Spinal cord (tissue), 10 donors: ENCODE data around the gene HLA-DMA. TPM values are rescaled to one million over a fixed set of nuclear protein-coding genes. Genes with fewer than 3 reads are reported as not detected.

Experiments used
- DNase-seq, 6 donors: peaks; one replicate each; pipeline versions ENCODE4 v3.0.0 to v3.0.0-alpha.2; 2013 to 2015; ENCODE audit warnings: low spot score in 6 of 6, low read depth in 4 of 6
- H3K27ac ChIP-seq: one replicate; pipeline ENCODE4 v1.5.1; 2013; ENCODE audit warnings: low read depth, low read length, control low read depth
- H3K27me3 ChIP-seq: one replicate; pipeline ENCODE4 v1.6.1; 2013; ENCODE audit warnings: low read length; ENCODE audit not compliant: control insufficient read depth, insufficient read depth
- H3K36me3 ChIP-seq: one replicate; pipeline ENCODE4 v1.6.1; 2013; ENCODE audit warnings: low read length; ENCODE audit not compliant: control insufficient read depth, insufficient read depth
- H3K4me1 ChIP-seq: one replicate; pipeline ENCODE4 v1.6.1; 2013; ENCODE audit warnings: low read length; ENCODE audit not compliant: control insufficient read depth, insufficient read depth
- H3K4me3 ChIP-seq: one replicate; pipeline ENCODE4 v1.5.1; 2013; ENCODE audit warnings: low read depth, low read length, control low read depth
- H3K9me3 ChIP-seq: one replicate; pipeline ENCODE4 v1.6.1; 2013; ENCODE audit warnings: low read length; ENCODE audit not compliant: control insufficient read depth, insufficient read depth
- WGBS: methylation state at CpG from one replicate; pipeline ENCODE4 v1.1.5; 2013; ENCODE audit warnings: missing lambda C conversion rate; ENCODE audit not compliant: insufficient coverage; 5-methylcytosine and 5-hydroxymethylcytosine counted together
- polyA plus RNA-seq, 2 donors: library from polyadenylated mRNA; unstranded; fragments of 120-200 nt; gene quantifications; one replicate each; pipeline ENCODE4 v1.2.1, GENCODE V29; 2013; ENCODE audit not compliant: insufficient read length in 2 of 2
- total RNA-seq, 2 donors: library from RNA; depleted of rRNA in 1 of 2; stranded (reverse); fragments of 120-200 nt in 1 of 2; fragments of >200 nt in 1 of 2; gene quantifications; one replicate each; pipeline versions ENCODE4 v1.2.3 to v1.2.4, GENCODE V29; 2013 to 2014
- donor health status: healthy.

The HLA-DMA gene
- total and polyA plus RNA-seq, 4 donors, result 3.1 to 11.6 (median 7.4) TPM

DNA sequence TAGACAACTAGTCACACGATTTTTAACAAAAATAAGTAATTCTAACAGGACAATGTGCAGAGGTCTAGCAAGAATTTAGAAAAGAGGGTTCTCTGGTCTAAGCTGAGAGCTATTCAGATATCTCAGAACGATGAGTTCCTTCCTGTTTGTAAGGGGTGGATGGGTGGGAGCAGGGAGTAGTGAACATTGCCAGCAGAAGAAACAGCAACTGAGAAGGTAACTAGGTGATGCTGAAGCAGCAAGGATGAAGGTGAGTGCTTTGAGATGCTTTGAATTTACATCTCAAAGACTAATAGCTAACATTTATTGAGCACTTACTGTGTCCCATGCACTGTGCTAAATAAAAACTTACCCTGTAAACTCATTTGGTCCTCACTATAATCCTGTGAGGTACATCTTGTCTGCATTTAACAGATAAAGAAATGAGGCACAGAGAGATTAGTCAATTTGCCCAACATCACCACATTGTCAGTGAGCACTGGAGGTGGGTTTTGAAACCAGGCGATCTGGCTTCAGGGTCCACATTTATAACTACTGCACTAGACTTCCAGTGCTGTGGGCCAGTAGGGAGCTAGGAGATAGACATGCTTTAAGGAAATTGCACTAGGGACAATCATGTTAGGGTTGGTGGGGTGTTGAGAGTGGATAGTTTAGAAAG is 31.2 kb upstream of the HLA-DMA start:
- Histone ChIP-seq H3K4me3 (no peak overlapping the region), H3K36me3 (peaks cover 27% of the 10 kb centered on the region), H3K27me3 (no peaks in the 10 kb centered on the region), H3K9me3 (no peaks in the 10 kb centered on the region), H3K4me1 (peaks cover 2% of the 10 kb centered on the region), H3K27ac (no peak overlapping the region)
- no peak for DNase-seq
- 75% methylated on average over 1 of the region's 3 CpGs for WGBS

DNA sequence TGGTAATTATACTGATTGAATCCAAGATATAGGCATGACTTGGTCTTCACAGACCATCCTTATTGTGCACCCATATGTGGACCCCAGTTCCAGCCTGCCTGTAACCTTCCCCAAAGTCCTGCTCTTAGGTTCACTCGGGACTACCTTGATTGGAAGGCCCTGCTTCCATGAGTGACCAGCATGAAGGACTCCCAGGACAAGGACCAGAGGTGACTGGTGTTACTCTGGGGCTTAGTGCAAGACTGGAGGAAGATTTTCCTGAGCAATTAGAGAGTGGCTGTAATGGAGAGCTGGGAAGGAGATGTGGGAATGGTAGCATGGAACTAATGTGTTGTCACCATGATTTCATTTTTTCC is 30.6 kb upstream of the HLA-DMA start:
- 75% methylated on average over 1 of the region's 1 CpG for WGBS
- Histone ChIP-seq H3K27ac (no peak overlapping the region), H3K4me3 (no peak overlapping the region), H3K36me3 (peaks cover 33% of the 10 kb centered on the region), H3K27me3 (no peaks in the 10 kb centered on the region), H3K4me1 (peaks cover 2% of the 10 kb centered on the region), H3K9me3 (no peaks in the 10 kb centered on the region)
- no peak for DNase-seq

DNA sequence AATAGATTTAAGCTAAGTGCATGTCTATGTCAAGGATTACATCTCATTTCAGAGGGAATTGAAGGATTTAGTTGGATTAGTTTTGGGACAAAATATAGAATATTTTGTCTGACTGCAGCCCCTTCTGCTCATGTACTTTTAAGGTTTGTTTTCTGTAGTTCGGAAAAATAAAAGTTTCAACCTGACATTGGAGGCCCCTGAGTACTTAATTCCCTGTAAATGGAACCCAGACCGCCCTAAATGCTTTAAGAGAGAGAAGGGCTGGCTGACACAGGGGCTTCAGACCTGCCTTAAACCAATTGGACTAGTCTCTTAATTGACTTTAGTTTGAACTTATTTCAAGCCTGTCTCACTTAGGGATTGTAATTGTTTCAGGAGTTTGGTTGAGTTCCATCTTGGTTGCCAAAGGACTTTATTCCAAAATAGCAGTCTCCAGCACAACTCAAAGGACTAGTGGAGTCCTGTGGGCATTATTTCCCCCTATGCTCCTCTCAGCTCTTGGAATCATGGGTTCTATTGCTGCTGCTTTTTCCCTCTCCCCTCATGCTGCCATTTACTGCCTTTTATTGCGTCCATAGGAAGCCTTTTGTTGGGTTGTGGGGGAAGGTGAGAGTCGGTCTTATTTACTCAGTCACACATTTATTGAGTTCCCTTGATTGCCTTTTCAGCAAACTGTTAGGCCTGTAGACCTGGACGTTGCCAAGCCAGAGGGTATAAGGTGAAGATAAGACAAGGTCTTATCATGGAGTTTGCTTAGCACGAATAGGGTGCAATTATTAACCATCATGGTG is 30.0 kb upstream of the HLA-DMA start:
- no peaks in the 10 kb centered on the region for H3K9me3 ChIP-seq
- peaks cover 2% of the 10 kb centered on the region for H3K4me1 ChIP-seq
- H3K27ac ChIP-seq, result no peak overlapping the region
- 60% methylated on average over 1 of the region's 6 CpGs for WGBS
- H3K36me3 ChIP-seq, result peaks cover 38% of the 10 kb centered on the region
- H3K4me3 ChIP-seq, result no peak overlapping the region
- DNase-seq, result no peak
- no peaks in the 10 kb centered on the region for H3K27me3 ChIP-seq

- no peak overlapping the region for H3K27ac ChIP-seq
- no peaks in the 10 kb centered on the region for H3K27me3 ChIP-seq
- H3K36me3 ChIP-seq, result peaks cover 46% of the 10 kb centered on the region
- H3K9me3 ChIP-seq, result no peaks in the 10 kb centered on the region
- H3K4me1 ChIP-seq, result peaks cover 2% of the 10 kb centered on the region
- no peak overlapping the region for H3K4me3 ChIP-seq
- no peak for DNase-seq
- 40% methylated on average over 6 of the region's 8 CpGs for WGBS
Observed at GRCh38 chr6:32982084-32982701, 29.3 kb upstream of the HLA-DMA start.

GRCh38 chr6:32980488-32981038 is 27.7 kb upstream of the HLA-DMA start:
- Histone ChIP-seq H3K4me3 (no peak overlapping the region), H3K27ac (no peak overlapping the region), H3K36me3 (peaks cover 61% of the 10 kb centered on the region), H3K27me3 (no peaks in the 10 kb centered on the region), H3K9me3 (no peaks in the 10 kb centered on the region), H3K4me1 (peaks cover 9% of the 10 kb centered on the region)
- no peak for DNase-seq
- WGBS, result 74% methylated on average over 8 of the region's 11 CpGs

DNA sequence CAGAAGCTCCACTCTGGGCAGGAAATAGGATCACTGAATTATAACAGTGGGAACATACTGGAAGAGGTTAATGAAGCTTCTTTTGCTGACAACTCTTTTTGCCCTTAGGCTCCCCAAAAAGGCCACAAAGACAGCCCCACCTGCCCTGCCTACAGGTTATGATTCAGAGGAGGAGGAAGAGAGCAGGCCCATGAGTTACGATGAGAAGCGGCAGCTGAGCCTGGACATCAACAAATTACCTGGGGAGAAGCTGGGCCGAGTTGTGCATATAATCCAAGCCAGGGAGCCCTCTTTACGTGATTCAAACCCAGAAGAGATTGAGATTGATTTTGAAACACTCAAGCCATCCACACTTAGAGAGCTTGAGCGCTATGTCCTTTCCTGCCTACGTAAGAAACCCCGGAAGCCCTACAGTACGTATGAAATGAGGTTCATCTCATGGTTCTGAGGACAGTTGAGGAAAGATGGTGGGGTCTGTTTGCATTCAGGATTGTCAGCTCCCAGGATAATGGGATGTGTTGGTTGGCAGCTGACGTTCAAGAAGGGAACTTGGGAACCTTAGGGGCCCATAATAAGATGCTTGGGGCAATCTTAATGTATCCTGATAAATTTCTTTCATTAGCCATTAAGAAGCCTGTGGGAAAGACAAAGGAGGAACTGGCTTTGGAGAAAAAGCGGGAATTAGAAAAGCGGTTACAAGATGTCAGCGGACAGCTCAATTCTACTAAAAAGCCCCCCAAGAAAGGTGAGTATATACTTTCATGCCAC is 27.0 kb upstream of the HLA-DMA start:
- WGBS, result 92% methylated on average over 5 of the region's 12 CpGs
- Histone ChIP-seq H3K4me3 (no peak overlapping the region), H3K27me3 (no peaks in the 10 kb centered on the region), H3K36me3 (peaks cover 65% of the 10 kb centered on the region), H3K4me1 (peaks cover 11% of the 10 kb centered on the region), H3K9me3 (no peaks in the 10 kb centered on the region), H3K27ac (no peak overlapping the region)
- no peak for DNase-seq

DNA sequence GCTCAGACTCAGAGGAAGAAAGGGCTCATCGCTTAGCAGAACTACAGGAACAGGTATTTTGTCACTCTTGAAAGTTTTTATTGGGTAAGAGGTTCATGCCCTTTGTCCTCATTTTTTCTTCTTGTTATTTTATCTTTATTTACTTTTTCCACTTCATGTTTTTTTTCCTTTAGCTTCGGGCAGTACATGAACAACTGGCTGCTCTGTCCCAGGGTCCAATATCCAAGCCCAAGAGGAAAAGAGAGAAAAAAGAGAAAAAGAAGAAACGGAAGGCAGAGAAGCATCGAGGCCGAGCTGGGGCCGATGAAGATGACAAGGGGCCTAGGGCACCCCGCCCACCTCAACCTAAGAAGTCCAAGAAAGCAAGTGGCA is 25.0 kb upstream of the HLA-DMA start:
- Histone ChIP-seq H3K27ac (no peak overlapping the region), H3K9me3 (no peaks in the 10 kb centered on the region), H3K4me1 (peaks cover 18% of the 10 kb centered on the region), H3K4me3 (no peak overlapping the region), H3K36me3 (peaks cover 78% of the 10 kb centered on the region), H3K27me3 (no peaks in the 10 kb centered on the region)
- 90% methylated on average over 2 of the region's 7 CpGs for WGBS
- no peak for DNase-seq

- no peak overlapping the region for H3K27ac ChIP-seq
- no peak overlapping the region for H3K4me3 ChIP-seq
- H3K9me3 ChIP-seq, result no peaks in the 10 kb centered on the region
- no peaks in the 10 kb centered on the region for H3K27me3 ChIP-seq
- no peak for DNase-seq
- H3K36me3 ChIP-seq, result peaks cover 83% of the 10 kb centered on the region
- peaks cover 18% of the 10 kb centered on the region for H3K4me1 ChIP-seq
- WGBS, result 64% methylated on average over 4 of the region's 10 CpGs
Observed at GRCh38 chr6:32977272-32977952, 24.5 kb upstream of the HLA-DMA start.
